C4-2B (cell line): ENCODE measurements around the gene OPN1MW.
"Not testable (repeated sequence)": the region's sequence is repeated elsewhere in the genome, so short reads cannot be mapped to it uniquely, and the experiment has no call there.

Experiments used
- H3K27ac ChIP-seq: fragments of 450-650 bp; 2 replicates; pipeline ENCODE4 v1.5.1; 2017
- ZFX ChIP-seq: fragments of 450-650 bp; IDR thresholded peaks from 2 replicates; pipeline ENCODE4 v1.6.1; 2017
- TF ChIP-seq, protein P1 (sequence below): fragments of 450-650 bp; conservative IDR thresholded peaks from 2 replicates; pipeline ENCODE4 v1.5.1; 2017; ENCODE audit warnings: mild to moderate bottlenecking

The OPN1MW gene

DNA sequence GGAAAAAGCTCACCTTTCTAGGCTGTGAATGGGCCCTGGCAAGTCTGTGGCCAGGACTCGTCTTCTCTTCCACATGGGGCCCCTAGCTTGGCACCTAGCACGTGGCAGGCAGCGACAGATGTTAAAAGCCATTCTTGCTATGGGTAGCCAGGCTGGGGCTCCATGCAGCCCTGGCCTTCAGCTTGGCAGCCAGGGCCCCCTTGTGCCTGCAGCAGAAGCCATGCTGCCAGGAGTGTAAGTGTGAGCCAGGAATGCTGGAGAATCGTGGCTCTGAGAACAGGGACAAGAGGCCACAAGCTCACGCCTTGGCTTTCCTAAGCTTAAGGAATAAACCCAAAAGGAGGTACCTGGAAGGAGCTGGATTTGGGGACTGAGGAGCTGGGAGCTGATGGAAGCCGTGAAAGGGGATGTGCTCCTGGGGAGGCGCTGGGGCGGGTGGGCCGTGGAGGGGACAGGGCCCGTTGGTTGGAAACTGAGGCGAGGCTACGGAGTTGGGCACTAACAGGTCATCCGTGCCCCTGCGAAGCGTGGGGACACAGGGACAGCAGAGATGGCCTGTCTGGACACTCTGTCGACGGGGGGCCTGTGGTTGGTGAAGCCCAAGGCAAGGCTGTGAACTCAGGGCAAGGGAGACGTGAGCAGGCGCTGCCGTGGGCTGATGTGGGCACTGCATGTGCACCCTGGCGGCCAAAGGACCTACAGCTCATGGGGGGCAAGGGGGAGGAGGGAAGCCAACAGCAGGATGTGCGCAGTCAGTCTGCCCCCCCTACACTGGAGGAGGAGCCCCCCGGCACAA is 39.2 kb upstream of the OPN1MW start:
- H3K27ac ChIP-seq: no peak overlapping the region
- TF ChIP-seq ZFX: no peak
- TF ChIP-seq, protein P1, sequence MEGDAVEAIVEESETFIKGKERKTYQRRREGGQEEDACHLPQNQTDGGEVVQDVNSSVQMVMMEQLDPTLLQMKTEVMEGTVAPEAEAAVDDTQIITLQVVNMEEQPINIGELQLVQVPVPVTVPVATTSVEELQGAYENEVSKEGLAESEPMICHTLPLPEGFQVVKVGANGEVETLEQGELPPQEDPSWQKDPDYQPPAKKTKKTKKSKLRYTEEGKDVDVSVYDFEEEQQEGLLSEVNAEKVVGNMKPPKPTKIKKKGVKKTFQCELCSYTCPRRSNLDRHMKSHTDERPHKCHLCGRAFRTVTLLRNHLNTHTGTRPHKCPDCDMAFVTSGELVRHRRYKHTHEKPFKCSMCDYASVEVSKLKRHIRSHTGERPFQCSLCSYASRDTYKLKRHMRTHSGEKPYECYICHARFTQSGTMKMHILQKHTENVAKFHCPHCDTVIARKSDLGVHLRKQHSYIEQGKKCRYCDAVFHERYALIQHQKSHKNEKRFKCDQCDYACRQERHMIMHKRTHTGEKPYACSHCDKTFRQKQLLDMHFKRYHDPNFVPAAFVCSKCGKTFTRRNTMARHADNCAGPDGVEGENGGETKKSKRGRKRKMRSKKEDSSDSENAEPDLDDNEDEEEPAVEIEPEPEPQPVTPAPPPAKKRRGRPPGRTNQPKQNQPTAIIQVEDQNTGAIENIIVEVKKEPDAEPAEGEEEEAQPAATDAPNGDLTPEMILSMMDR: no peak

DNA sequence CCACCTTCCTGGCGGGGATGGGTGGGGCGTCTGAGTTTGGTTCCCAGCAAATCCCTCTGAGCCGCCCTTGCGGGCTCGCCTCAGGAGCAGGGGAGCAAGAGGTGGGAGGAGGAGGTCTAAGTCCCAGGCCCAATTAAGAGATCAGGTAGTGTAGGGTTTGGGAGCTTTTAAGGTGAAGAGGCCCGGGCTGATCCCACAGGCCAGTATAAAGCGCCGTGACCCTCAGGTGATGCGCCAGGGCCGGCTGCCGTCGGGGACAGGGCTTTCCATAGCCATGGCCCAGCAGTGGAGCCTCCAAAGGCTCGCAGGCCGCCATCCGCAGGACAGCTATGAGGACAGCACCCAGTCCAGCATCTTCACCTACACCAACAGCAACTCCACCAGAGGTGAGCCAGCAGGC is 38.4 kb upstream of the OPN1MW start, which contains the start of gene OPN1LW:
OPN1LW (plus strand) TSS at position 234 of the 400 bp plus-strand sequence; CDS start at position 275, 41 bp downstream.
- not testable (repeated sequence) for H3K27ac ChIP-seq

DNA sequence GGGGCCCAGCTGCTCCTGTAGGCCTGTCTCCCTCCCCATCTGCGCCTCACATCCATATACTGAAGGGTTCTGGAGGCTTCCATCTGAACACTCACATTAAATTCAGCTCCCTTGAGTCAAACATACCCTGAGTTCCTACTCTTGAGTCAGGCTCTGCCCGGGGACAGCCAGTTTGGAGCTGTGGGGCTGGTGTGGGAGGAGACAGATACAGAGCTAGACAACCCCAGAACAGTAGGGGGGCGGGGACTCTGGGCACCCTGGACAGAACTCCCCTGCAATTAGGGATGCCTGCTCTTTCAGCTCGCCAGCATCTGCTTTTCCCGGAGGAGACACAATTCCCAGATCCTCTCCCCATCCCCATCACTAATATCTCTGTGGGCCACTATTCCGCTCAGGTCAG is 31.4 kb upstream of the OPN1MW start:
- H3K27ac ChIP-seq: not testable (repeated sequence)

DNA sequence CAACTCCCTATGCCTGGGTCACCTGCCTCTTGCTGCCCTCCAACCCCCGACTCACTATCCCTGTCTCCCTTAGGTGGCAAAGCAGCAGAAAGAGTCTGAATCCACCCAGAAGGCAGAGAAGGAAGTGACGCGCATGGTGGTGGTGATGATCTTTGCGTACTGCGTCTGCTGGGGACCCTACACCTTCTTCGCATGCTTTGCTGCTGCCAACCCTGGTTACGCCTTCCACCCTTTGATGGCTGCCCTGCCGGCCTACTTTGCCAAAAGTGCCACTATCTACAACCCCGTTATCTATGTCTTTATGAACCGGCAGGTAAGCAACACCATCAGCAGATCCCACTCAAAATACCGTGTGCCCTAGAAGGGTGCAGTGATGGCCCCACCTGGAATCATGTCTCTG is 26.2 kb upstream of the OPN1MW start:
- not testable (repeated sequence) for H3K27ac ChIP-seq

DNA sequence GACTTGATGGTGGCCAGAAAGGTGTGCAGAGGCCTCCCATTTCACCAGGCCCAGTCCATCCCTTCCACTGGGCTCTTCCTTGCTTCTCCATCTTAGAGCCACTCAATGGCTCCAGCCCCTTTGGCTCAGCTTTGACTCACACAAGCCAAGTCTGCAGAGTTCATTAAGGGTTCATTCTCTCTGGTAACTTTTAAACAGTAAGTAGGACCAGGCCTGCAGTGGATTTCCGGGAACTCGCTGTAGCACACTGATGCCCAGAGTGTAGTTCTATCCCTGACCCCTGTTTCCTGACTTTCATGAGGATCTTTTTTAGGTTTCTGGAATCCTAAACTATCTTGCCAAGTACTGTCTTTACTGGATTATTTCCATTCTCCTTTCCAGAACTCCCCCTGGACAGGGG is 25.2 kb upstream of the OPN1MW start:
- not testable (repeated sequence) for H3K27ac ChIP-seq

DNA sequence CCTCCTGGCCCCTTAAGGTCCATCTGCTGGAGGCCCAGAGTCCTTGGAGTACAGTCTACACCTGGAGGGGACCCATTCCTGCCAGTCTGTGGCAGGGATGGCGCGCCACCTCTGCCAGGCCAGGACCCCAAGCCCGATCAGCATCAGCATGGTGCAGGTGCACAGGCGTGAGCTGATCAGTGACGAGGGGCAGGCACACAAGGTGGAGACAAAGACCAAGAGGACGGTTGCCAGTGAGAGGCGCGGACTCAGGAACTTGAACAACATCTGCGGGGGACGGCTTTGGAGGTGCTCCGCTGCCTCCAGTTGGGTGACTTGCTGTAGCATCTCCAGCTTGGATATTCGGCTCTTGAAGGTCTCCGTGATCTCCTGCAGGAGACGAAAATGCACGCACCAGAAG is 23.1 kb upstream of the OPN1MW start:
- not testable (repeated sequence) for H3K27ac ChIP-seq

DNA sequence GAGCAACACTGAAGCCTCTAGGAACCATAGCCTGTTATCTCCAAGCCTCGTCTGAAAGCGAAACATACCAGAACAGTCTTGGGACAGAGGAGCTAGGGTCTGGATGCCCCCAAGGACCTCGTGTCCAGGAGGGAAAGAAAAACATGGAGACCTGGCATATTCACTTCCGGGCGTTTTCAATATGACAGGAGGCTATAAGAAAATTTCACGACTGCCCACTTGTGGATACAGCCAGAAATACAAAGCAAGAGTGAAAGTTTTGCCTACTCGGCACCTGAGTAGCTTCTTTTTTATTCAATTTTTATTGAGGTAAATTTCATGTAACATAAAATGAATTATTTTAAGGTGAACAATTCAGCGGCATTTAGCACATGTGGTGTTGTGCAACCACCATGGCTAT is 17.5 kb upstream of the OPN1MW start:
- H3K27ac ChIP-seq: not testable (repeated sequence)

DNA sequence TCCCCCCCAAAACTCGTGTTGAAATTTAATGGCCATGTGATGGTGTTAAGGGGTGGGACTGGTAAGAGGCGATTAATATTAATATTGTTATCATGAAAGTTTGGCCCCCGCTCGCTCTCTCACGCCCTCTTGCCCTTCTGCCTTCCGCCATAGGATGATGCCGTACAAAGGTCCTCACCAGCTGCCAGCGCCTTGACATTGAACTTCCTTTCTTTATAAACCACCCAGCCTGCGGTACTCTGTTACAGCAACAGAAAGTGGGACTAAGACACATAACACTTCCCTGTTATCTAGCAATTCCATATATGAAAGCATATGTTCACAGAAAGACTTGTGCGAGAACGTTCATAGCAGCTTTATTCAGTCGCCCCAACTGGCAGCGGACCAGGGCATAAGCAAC is 14.0 kb upstream of the OPN1MW start:
- H3K27ac ChIP-seq: not testable (repeated sequence)

DNA sequence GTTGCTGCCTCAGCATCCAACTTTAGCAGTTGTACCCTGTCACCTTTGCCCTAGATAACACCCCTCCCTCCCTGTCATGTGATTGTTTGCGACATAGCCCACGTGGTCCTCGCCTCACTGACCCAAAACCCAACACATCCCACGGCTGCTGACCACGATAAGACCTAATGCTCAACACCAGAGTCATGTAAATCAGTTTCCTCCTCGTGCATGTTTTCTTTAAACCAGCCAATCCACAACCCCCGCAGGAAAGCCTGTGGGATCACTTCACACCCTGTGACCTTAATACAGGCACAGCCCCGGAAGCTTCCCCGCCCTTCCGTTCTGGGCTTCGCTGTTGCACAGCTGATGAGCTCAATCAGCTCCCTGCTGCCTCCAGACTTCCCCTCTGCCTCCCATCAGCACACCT is 9.9 kb upstream of the OPN1MW start:
- not testable (repeated sequence) for H3K27ac ChIP-seq

DNA sequence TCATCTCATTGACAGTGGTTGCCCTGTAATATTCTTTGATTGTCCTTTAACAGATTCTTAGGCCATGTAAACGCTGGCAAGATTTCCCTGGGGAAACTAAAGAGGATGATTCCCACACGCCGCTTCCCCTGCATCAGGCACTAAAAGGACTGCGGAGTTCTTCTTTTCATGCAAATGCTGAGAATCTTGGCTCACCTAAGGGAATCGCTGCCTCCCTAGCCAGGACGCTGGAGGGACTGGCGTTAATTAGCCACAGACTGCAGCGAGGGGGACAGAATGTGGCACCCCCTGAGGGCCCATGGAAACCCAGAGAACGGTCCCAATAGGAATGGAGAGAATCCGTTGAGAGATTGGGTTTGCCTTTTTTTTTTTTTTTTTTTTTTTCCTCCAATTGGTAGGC is 8.0 kb upstream of the OPN1MW start:
- not testable (repeated sequence) for H3K27ac ChIP-seq

DNA sequence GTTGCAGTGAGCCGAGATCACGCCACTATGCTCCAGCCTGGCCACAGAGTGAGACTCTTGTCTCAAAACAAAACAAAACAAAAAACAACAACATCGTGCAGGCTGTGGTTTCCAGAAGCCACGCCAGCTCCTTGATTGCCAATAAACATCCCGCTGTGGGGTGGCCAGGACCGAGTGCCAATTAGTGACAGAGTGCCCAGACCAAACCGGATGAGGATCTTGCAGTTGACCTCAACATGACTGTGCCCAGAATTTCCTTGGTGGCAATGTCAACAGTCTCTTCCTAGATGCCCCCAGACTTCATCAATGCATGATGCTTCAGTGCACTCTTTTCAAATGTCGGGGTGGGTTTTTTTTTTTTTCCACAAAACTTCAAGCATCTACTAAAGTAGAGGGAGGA is 1.4 kb downstream of the OPN1MW start:
- not testable (repeated sequence) for H3K27ac ChIP-seq

DNA sequence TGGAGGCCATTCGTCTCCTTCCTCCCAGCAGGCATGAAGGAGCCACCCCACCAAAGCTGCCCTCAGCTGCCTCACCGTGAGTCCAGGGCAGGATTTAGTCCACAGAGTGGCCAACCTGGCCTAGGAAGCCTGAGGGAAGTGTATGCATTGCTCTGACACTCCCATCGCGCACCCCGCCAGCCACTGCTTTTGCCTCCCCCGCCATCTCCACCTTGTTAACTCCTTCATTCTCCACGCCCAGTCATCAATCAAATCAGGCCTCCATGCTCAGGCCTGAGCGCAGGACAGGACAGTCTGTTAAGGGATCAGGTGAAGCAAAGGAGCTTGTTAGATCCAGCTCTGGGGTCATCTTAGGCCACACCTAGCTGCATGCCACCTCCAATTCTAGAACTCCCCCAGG is 10.4 kb downstream of the OPN1MW start:
- H3K27ac ChIP-seq: not testable (repeated sequence)

DNA sequence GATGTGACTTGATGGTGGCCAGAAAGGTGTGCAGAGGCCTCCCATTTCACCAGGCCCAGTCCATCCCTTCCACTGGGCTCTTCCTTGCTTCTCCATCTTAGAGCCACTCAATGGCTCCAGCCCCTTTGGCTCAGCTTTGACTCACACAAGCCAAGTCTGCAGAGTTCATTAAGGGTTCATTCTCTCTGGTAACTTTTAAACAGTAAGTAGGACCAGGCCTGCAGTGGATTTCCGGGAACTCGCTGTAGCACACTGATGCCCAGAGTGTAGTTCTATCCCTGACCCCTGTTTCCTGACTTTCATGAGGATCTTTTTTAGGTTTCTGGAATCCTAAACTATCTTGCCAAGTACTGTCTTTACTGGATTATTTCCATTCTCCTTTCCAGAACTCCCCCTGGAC is 11.9 kb downstream of the OPN1MW start:
- not testable (repeated sequence) for H3K27ac ChIP-seq

DNA sequence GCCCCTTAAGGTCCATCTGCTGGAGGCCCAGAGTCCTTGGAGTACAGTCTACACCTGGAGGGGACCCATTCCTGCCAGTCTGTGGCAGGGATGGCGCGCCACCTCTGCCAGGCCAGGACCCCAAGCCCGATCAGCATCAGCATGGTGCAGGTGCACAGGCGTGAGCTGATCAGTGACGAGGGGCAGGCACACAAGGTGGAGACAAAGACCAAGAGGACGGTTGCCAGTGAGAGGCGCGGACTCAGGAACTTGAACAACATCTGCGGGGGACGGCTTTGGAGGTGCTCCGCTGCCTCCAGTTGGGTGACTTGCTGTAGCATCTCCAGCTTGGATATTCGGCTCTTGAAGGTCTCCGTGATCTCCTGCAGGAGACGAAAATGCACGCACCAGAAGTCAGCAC is 14.1 kb downstream of the OPN1MW start:
- H3K27ac ChIP-seq: not testable (repeated sequence)

DNA sequence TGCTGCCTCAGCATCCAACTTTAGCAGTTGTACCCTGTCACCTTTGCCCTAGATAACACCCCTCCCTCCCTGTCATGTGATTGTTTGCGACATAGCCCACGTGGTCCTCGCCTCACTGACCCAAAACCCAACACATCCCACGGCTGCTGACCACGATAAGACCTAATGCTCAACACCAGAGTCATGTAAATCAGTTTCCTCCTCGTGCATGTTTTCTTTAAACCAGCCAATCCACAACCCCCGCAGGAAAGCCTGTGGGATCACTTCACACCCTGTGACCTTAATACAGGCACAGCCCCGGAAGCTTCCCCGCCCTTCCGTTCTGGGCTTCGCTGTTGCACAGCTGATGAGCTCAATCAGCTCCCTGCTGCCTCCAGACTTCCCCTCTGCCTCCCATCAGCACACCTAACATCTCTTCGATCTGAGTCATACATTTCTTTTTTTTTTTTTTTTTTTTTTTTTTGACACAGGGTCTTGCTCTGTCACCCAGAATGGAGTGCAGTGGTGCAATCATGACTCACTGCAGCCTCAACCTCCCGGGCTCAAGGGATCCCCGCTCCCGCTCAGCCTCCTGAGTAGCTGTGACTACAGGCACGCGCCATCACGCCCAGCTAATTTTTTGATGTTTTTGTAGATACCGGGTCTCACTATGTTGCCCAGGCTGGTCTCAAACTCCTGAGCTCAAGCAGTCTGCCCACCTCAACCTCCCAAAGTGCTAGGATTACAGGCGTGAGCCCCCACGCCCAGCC is 27.4 kb downstream of the OPN1MW start:
- H3K27ac ChIP-seq: not testable (repeated sequence)

DNA sequence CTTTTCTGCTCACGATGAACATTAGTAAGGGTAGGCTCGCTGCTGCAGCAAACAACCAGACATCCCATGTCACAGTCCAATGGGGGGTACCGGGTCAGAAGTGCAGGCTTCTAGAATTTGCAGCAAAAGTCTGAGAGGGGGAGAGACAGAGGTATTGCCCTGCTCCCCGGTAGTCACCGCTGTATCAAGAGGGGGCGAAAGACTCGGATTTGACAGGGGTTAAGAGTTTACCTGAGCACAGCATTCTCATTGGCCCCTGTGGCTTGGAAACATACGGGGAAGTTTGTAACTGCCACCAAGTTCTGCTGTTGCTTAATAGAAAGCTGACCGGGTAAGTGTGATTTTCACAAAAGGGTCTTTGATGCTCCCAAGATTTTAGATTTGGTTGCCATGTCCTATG is 28.7 kb downstream of the OPN1MW start:
- H3K27ac ChIP-seq: not testable (repeated sequence)

DNA sequence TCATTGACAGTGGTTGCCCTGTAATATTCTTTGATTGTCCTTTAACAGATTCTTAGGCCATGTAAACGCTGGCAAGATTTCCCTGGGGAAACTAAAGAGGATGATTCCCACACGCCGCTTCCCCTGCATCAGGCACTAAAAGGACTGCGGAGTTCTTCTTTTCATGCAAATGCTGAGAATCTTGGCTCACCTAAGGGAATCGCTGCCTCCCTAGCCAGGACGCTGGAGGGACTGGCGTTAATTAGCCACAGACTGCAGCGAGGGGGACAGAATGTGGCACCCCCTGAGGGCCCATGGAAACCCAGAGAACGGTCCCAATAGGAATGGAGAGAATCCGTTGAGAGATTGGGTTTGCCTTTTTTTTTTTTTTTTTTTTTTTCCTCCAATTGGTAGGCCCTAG is 29.1 kb downstream of the OPN1MW start:
- not testable (repeated sequence) for H3K27ac ChIP-seq

DNA sequence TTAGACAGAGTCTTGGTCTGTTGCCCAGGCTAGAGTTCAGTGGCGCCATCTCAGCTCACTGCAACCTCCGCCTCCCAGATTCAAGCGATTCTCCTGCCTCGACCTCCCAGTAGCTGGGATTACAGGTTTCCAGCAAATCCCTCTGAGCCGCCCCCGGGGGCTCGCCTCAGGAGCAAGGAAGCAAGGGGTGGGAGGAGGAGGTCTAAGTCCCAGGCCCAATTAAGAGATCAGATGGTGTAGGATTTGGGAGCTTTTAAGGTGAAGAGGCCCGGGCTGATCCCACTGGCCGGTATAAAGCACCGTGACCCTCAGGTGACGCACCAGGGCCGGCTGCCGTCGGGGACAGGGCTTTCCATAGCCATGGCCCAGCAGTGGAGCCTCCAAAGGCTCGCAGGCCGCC is 37.1 kb downstream of the OPN1MW start, which contains the start of gene OPN1MW2:
OPN1MW2 (plus strand) TSS at position 301 of the 400 bp plus-strand sequence; CDS start at position 361, 60 bp downstream.
- H3K27ac ChIP-seq: not testable (repeated sequence)

DNA sequence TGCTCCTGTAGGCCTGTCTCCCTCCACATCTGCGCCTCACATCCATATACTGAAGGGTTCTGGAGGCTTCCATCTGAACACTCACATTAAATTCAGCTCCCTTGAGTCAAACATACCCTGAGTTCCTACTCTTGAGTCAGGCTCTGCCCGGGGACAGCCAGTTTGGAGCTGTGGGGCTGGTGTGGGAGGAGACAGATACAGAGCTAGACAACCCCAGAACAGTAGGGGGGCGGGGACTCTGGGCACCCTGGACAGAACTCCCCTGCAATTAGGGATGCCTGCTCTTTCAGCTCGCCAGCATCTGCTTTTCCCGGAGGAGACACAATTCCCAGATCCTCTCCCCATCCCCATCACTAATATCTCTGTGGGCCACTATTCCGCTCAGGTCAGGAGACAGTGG is 42.9 kb downstream of the OPN1MW start:
- H3K27ac ChIP-seq: not testable (repeated sequence)

DNA sequence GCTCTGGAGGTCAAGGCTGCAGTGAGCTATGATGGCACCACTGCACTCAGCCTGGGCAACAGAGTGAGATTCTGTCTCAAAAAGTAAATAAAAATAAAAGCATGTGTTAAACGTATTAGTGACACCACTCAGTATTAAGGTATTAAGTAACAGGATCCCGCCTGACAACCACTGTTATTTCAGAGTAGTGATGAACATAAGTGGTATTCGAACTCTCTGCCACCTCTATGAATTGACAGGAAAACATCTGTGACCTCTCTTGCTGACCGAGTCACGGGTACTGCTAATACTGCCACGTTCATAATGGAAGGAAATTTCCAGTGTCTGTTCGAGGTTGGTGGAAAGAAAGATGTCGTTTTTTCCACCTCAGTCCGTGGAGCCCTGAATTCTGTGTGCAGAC is 44.3 kb downstream of the OPN1MW start:
- not testable (repeated sequence) for H3K27ac ChIP-seq

DNA sequence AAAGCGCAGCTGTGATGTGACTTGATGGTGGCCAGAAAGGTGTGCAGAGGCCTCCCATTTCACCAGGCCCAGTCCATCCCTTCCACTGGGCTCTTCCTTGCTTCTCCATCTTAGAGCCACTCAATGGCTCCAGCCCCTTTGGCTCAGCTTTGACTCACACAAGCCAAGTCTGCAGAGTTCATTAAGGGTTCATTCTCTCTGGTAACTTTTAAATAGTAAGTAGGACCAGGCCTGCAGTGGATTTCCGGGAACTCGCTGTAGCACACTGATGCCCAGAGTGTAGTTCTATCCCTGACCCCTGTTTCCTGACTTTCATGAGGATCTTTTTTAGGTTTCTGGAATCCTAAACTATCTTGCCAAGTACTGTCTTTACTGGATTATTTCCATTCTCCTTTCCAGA is 49.0 kb downstream of the OPN1MW start:
- not testable (repeated sequence) for H3K27ac ChIP-seq
